ENCODE data around the gene S100A2.

GRCh38 chr1:153538315-153538821 lies 27.3 kb downstream of the S100A2 start:
- TF ChIP-seq FOXM1 (IDR thresholded peaks at IDR 0.05; ENCODE audit: borderline replicate concordance) (no peak), CTBP1 (IDR thresholded peaks at IDR 0.05; ENCODE audit: borderline replicate concordance) (no peak), BHLHE40 (IDR thresholded peaks at IDR 0.05; ENCODE audit: borderline replicate concordance) (no peak), SP1 (IDR thresholded peaks at IDR 0.05) (no peak), ARNT (IDR thresholded peaks at IDR 0.05) (no peak), NFRKB (IDR thresholded peaks at IDR 0.05) (no peak), SUZ12 (IDR thresholded peaks at IDR 0.05) (no peak)

All from HEK293T (cell line).